Measurements from ENCODE around the gene RGS1. TPM values are rescaled to one million over a fixed set of nuclear protein-coding genes. Genes with fewer than 3 reads are reported as not detected.

The RGS1 gene
- total RNA-seq (2014; rRNA removed; shearing (Covaris generic)) (0.79 and 0.85 TPM in 2 replicates), total RNA-seq (2022) (0.37 TPM in 1 of 2 replicates, not detected in the other), Bru-seq, nascent RNA (percentile 45 among the genes with signal in this experiment), BruChase-seq, experiment 1, labeled RNA remaining after a 6-hour chase (percentile 14 among the genes with signal in this experiment), BruChase-seq, experiment 2, labeled RNA remaining after a 2-hour chase (percentile 21 among the genes with signal in this experiment)
- long read RNA-seq, partial matches to known transcripts, result 0 of 1 reads
- long read RNA-seq, other reads (novel, unspliced or antisense), result 0 of 1 reads

- ChIA-PET POLR2A (no interaction called here), CTCF (ENCODE audit: unreplicated experiment) (no interaction called here)
- Histone ChIP-seq H3K36me3 (ENCODE audit: insufficient read depth, low read length) (no peaks in the 10 kb centered on the region), H3K4me1 (ENCODE audit: insufficient read depth, low read length, poor library complexity, severe bottlenecking) (peaks cover 4% of the 10 kb centered on the region), H3K9me3 (ENCODE audit: low read length) (no peaks in the 10 kb centered on the region), H3K4me3 (ENCODE audit: low read depth, low read length, poor library complexity, severe bottlenecking) (no peak within 1 kb of the TSS), H3K4me2 (ENCODE audit: low read length) (peak within 1 kb of the TSS; percentile 39; the same call in 1 of the 2 replicates), H3K9me2 (ENCODE audit: insufficient read depth, low read length) (no peaks in the 10 kb centered on the region), H3K27ac (ENCODE audit: low read depth, low read length, poor library complexity, severe bottlenecking) (no peak within 1 kb of the TSS), H2AFZ (ENCODE audit: low read length) (peak within 1 kb of the TSS; percentile 32; the same call in 1 of the 2 replicates), H4K20me1 (ENCODE audit: insufficient read depth, low read length) (no peaks in the 10 kb centered on the region), H3K79me2 (ENCODE audit: insufficient read depth, low read depth, low read length) (no peaks in the 10 kb centered on the region)
- intact Hi-C loops (cut with micrococcal nuclease; ENCODE audit: unreplicated experiment), result loop anchor here (2.0 kb wide), 1 partner anchor 59 kb away; no protein-coding TSS in a partner anchor
- TSS peak; percentile 71 for BruUV-seq (replicated peaks)
- peak; percentile 14 for DNase-seq (ENCODE audit: low spot score)
- TF ChIP-seq CTCF (conservative IDR thresholded peaks at IDR 0.05; ENCODE audit: low read length), result no peak
- no peak for TF ChIP-seq EZH2phosphoT487 (IDR thresholded peaks at IDR 0.05; ENCODE audit: borderline replicate concordance, low read depth, low read length)
Observed at GRCh38 chr1:192575499-192576189, at the start of gene RGS1. TSS of gene RGS1 (plus strand) at chr1:192575773. CDS start at chr1:192575793, 20 bp downstream.

GRCh38 chr1:192527111-192527795 lies 48.3 kb upstream of the RGS1 start:
- no peaks in the 10 kb centered on the region for H3K9me2 ChIP-seq (ENCODE audit: insufficient read depth, low read length)
- H3K36me3 ChIP-seq (ENCODE audit: insufficient read depth, low read length), result no peaks in the 10 kb centered on the region
- TF ChIP-seq CTCF (conservative IDR thresholded peaks at IDR 0.05; ENCODE audit: low read length) (no peak), EZH2phosphoT487 (IDR thresholded peaks at IDR 0.05; ENCODE audit: borderline replicate concordance, low read depth, low read length) (no peak)
- no peak for DNase-seq (ENCODE audit: low spot score)
- intact Hi-C loops (cut with micrococcal nuclease; ENCODE audit: unreplicated experiment), result no loop called here
- H3K9me3 ChIP-seq (ENCODE audit: low read length), result no peaks in the 10 kb centered on the region
- no peaks in the 10 kb centered on the region for H4K20me1 ChIP-seq (ENCODE audit: insufficient read depth, low read length)
- ChIA-PET POLR2A (interaction anchor here (1.7 to 3.6 kb wide), 2 partner anchors 11 to 13 kb away, joined by 4 to 29 read pairs; no protein-coding TSS in a partner anchor), CTCF (ENCODE audit: unreplicated experiment) (no interaction called here)
- H3K4me3 ChIP-seq (ENCODE audit: low read depth, low read length, poor library complexity, severe bottlenecking), result no peak overlapping the region
- H3K4me2 ChIP-seq (ENCODE audit: low read length), result no peak overlapping the region
- BruUV-seq (replicated peaks), result no TSS peak
- H2AFZ ChIP-seq (ENCODE audit: low read length), result no peak overlapping the region
- H3K4me1 ChIP-seq (ENCODE audit: insufficient read depth, low read length, poor library complexity, severe bottlenecking), result peaks cover 5% of the 10 kb centered on the region
- no peak overlapping the region for H3K27ac ChIP-seq (ENCODE audit: low read depth, low read length, poor library complexity, severe bottlenecking)
- H3K79me2 ChIP-seq (ENCODE audit: insufficient read depth, low read depth, low read length), result no peaks in the 10 kb centered on the region

All from OCI-LY7 (cell line).